HepG2 (cell line): ENCODE results near the gene RAPGEF6. TPM values are rescaled to one million over a fixed set of nuclear protein-coding genes. Genes with fewer than 3 reads are reported as not detected.

Source experiments
- AKAP8 ChIP-seq: sonication (generic); formaldehyde crosslinking; IDR thresholded peaks from 2 replicates; pipeline ENCODE4 v1.5.1; 2020; ENCODE audit warnings: mild to moderate bottlenecking, missing genetic modification reagents
- E2F5 ChIP-seq: sonication (generic); formaldehyde crosslinking; conservative IDR thresholded peaks from 2 replicates; pipeline ENCODE4 v1.4.0; 2020; ENCODE audit warnings: missing genetic modification reagents
- GTF3A ChIP-seq: sonication (generic); formaldehyde crosslinking; conservative IDR thresholded peaks from 2 replicates; pipeline ENCODE4 v1.4.0; 2020; ENCODE audit warnings: mild to moderate bottlenecking, missing genetic modification reagents
- HMGXB3 ChIP-seq: sonication (generic); formaldehyde crosslinking; IDR thresholded peaks from 2 replicates; pipeline ENCODE4 v1.4.0; 2020; ENCODE audit warnings: missing genetic modification reagents, borderline replicate concordance
- HOXA3 ChIP-seq: sonication (generic); formaldehyde crosslinking; IDR thresholded peaks from 2 replicates; pipeline ENCODE4 v1.5.0; 2020; ENCODE audit warnings: missing genetic modification reagents
- MTA1 ChIP-seq: sonication (generic); formaldehyde crosslinking; IDR thresholded peaks from 2 replicates; pipeline ENCODE4 v1.4.0; 2020; ENCODE audit warnings: missing genetic modification reagents, mild to moderate bottlenecking, borderline replicate concordance
- SP5 ChIP-seq: IDR thresholded peaks from 2 replicates; pipeline ENCODE4 v1.6.1; 2016; ENCODE audit warnings: low read depth, borderline replicate concordance
- TARDBP ChIP-seq: sonication (generic); formaldehyde crosslinking; IDR thresholded peaks from 2 replicates; pipeline ENCODE4 v1.8.0; 2022; ENCODE audit warnings: mild to moderate bottlenecking, missing genetic modification reagents
- ZNF577 ChIP-seq: sonication (generic); formaldehyde crosslinking; IDR thresholded peaks from 2 replicates; pipeline ENCODE4 v1.4.0; 2020; ENCODE audit warnings: mild to moderate bottlenecking, low read depth, missing genetic modification reagents, borderline replicate concordance
- ZNF652 ChIP-seq: IDR thresholded peaks from 2 replicates; pipeline ENCODE4 v1.6.1; 2016; ENCODE audit warnings: low read depth, borderline replicate concordance
- ZUFSP ChIP-seq: sonication (generic); formaldehyde crosslinking; IDR thresholded peaks from 2 replicates; pipeline ENCODE4 v1.9.0; 2021; ENCODE audit warnings: missing genetic modification reagents, mild to moderate bottlenecking, borderline replicate concordance
- polyA plus RNA-seq, 8 experiments: library from polyadenylated mRNA; depleted of rRNA in 3 of 8; stranded (reverse) in 7 of 8; unstranded in 1 of 8; fragments of >200 nt; fragmentation: Illumina TruSeq in 4 of 8; extraction: Trizol in 4 of 8; gene quantifications; 2 replicates each; pipeline versions ENCODE4 v1.2.1 to v1.2.3, GENCODE V29; 2011 to 2016; ENCODE audit warnings: low read depth in 4 of 8, missing spikeins in 1 of 8, mixed read lengths in 1 of 8; ENCODE audit not compliant: insufficient read depth in 1 of 8
- total RNA-seq, 5 experiments: library from RNA; depleted of rRNA; stranded (reverse); fragments of >200 nt; fragmentation: Illumina TruSeq; extraction: Trizol; gene quantifications; 2 replicates each; pipeline ENCODE4 v1.2.3, GENCODE V29; 2016; ENCODE audit warnings: low read depth in 1 of 5
- TF ChIP-seq, protein P1 (sequence below): IDR thresholded peaks from 2 replicates; pipeline ENCODE4 v1.4.0; 2020; ENCODE audit warnings: mild to moderate bottlenecking, missing genetic modification reagents
- TF ChIP-seq, protein P2 (sequence below): sonication (generic); formaldehyde crosslinking; IDR thresholded peaks from 2 replicates; pipeline ENCODE4 v1.8.0; 2022; ENCODE audit warnings: mild to moderate bottlenecking, missing genetic modification reagents, moderate library complexity
- TF ChIP-seq, protein P3 (sequence below): sonication (generic); formaldehyde crosslinking; IDR thresholded peaks from 2 replicates; pipeline ENCODE4 v1.4.0; 2020; ENCODE audit warnings: missing genetic modification reagents

Gene RAPGEF6
- total and polyA plus RNA-seq, 2 of the 13 experiments (the other 11 are each of a cell fraction or from before 2014, with no cell fraction given): 7.7 to 24.6 TPM

DNA sequence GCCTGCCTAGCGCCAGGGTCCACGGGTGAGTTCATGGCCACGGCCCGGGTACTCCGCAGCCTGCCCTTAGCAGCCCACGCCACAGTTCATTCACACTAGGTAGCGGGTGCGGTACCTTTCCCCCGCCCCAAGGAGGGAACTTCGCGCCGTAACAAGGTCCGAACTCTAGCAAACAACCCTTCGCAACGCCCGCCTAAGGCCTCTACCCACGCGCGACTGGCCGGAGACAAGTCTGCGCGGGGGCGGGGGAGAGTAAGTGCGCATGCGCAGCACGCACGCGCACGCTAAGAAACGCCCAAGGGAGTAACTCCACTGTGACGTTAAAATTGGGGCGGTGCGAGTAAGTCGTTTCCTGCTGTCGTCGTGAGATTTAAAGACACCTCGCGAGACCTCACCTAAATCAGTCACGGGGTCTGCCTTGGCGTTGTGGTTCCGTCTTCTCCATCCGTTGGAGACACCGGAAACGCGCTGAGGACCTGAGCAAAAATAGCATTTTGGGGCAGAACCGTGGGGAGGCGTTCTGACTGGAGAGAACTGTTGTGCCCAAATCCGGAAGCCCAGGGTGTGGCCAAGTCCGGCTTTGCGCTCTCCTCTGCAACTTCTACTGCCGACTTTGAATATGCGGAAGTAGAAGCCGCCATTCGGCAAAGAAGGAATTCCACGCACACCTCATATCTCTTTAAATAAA lies at the start of gene RAPGEF6 (continued):
- TF ChIP-seq ZNF652 (CRISPR knock-in tag) (no peak), GTF3A (0 out of 2 replicates have a peak, but pooled peaks have one; percentile 61), E2F5 (peak; percentile 70; the same call in 1 of the 2 replicates), ZUFSP (no peak), AKAP8 (CRISPR knock-in tag) (peak; percentile 52; the same call in 1 of the 2 replicates), SP5 (CRISPR knock-in tag) (0 out of 2 replicates have a peak, but pooled peaks have one; percentile 53), TARDBP (CRISPR knock-in tag) (peak; percentile 64), ZNF577 (CRISPR knock-in tag) (no peak), HOXA3 (CRISPR knock-in tag) (peak; percentile 77; the same call in 1 of the 2 replicates), HMGXB3 (CRISPR knock-in tag) (peak; percentile 29; the same call in 1 of the 2 replicates), MTA1 (CRISPR knock-in tag) (peak; percentile 96)
- TF ChIP-seq, protein P1, sequence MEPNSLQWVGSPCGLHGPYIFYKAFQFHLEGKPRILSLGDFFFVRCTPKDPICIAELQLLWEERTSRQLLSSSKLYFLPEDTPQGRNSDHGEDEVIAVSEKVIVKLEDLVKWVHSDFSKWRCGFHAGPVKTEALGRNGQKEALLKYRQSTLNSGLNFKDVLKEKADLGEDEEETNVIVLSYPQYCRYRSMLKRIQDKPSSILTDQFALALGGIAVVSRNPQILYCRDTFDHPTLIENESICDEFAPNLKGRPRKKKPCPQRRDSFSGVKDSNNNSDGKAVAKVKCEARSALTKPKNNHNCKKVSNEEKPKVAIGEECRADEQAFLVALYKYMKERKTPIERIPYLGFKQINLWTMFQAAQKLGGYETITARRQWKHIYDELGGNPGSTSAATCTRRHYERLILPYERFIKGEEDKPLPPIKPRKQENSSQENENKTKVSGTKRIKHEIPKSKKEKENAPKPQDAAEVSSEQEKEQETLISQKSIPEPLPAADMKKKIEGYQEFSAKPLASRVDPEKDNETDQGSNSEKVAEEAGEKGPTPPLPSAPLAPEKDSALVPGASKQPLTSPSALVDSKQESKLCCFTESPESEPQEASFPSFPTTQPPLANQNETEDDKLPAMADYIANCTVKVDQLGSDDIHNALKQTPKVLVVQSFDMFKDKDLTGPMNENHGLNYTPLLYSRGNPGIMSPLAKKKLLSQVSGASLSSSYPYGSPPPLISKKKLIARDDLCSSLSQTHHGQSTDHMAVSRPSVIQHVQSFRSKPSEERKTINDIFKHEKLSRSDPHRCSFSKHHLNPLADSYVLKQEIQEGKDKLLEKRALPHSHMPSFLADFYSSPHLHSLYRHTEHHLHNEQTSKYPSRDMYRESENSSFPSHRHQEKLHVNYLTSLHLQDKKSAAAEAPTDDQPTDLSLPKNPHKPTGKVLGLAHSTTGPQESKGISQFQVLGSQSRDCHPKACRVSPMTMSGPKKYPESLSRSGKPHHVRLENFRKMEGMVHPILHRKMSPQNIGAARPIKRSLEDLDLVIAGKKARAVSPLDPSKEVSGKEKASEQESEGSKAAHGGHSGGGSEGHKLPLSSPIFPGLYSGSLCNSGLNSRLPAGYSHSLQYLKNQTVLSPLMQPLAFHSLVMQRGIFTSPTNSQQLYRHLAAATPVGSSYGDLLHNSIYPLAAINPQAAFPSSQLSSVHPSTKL (CRISPR knock-in tag): peak; percentile 66
- TF ChIP-seq, protein P2, sequence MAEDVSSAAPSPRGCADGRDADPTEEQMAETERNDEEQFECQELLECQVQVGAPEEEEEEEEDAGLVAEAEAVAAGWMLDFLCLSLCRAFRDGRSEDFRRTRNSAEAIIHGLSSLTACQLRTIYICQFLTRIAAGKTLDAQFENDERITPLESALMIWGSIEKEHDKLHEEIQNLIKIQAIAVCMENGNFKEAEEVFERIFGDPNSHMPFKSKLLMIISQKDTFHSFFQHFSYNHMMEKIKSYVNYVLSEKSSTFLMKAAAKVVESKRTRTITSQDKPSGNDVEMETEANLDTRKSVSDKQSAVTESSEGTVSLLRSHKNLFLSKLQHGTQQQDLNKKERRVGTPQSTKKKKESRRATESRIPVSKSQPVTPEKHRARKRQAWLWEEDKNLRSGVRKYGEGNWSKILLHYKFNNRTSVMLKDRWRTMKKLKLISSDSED: no peak
- TF ChIP-seq, protein P3, sequence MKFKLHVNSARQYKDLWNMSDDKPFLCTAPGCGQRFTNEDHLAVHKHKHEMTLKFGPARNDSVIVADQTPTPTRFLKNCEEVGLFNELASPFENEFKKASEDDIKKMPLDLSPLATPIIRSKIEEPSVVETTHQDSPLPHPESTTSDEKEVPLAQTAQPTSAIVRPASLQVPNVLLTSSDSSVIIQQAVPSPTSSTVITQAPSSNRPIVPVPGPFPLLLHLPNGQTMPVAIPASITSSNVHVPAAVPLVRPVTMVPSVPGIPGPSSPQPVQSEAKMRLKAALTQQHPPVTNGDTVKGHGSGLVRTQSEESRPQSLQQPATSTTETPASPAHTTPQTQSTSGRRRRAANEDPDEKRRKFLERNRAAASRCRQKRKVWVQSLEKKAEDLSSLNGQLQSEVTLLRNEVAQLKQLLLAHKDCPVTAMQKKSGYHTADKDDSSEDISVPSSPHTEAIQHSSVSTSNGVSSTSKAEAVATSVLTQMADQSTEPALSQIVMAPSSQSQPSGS: peak; percentile 49
